ENCODE measurements around the gene EEIG1. TPM values are rescaled to one million over a fixed set of nuclear protein-coding genes. Genes with fewer than 3 reads are reported as not detected.

The EEIG1 gene
- polyA plus RNA-seq, 1 donor (not counting 4 experiments of a cell fraction or from before 2014, with no cell fraction given), result 3.7 TPM

GRCh38 chr9:128003966-128004604 is 23.3 kb upstream of the EEIG1 start:
- FAIRE-seq (no peak), DNase-seq (ENCODE audit: low read depth, low spot score) (no peak)
- Histone ChIP-seq H2AFZ (ENCODE audit: control insufficient read depth, low read length) (no peak overlapping the region), H3K4me1 (ENCODE audit: control insufficient read depth, extremely low read depth, insufficient read depth, low read length) (peaks cover 8% of the 10 kb centered on the region), H3K9ac (ENCODE audit: control insufficient read depth, extremely low read depth, insufficient read depth, low read length) (no peak overlapping the region), H4K20me1 (ENCODE audit: control insufficient read depth, extremely low read depth, insufficient read depth, low read length) (no peaks in the 10 kb centered on the region), H3K9me3 (ENCODE audit: control insufficient read depth, low read depth, low read length) (no peaks in the 10 kb centered on the region), H3K9me1 (ENCODE audit: control insufficient read depth, extremely low read depth, insufficient read depth, low read length) (no peaks in the 10 kb centered on the region), H3K79me2 (ENCODE audit: control insufficient read depth, insufficient read depth, low read length) (no peaks in the 10 kb centered on the region), H3K36me3 (ENCODE audit: control insufficient read depth in 2 of 2, extremely low read depth in 1 of 2, insufficient read depth in 2 of 2, low read length in 2 of 2) (no peaks in the 10 kb centered on the region), H3K4me2 (ENCODE audit: control insufficient read depth, extremely low read depth, insufficient read depth, low read depth, low read length) (no peak overlapping the region), H3K27ac (ENCODE audit: control insufficient read depth, insufficient read depth, low read length) (no peak overlapping the region), H3K27me3 (ENCODE audit: control insufficient read depth, extremely low read depth, insufficient read depth, low read length) (no peaks in the 10 kb centered on the region), H3K4me3 (ENCODE audit: control insufficient read depth in 2 of 3, extremely low read depth in 1 of 3, insufficient read depth in 2 of 3, low read depth in 1 of 3, low read length in 3 of 3) (no peak overlapping the region)
- dilution Hi-C loops (cut with MboI; ENCODE audit: extremely low pct_ligation_motif_present, low sequenced_read_pairs), result no loop called here
- TF ChIP-seq EZH2 (IDR thresholded peaks at IDR 0.05; ENCODE audit: low read length), result no peak
- no peak for TF ChIP-seq CTCF (optimal IDR thresholded peaks at IDR 0.05 in 1 of 3, IDR thresholded peaks at IDR 0.05 in 1 of 3, conservative IDR thresholded peaks at IDR 0.05 in 1 of 3; ENCODE audit: extremely low read depth in 1 of 3, insufficient read depth in 2 of 3, low read length in 3 of 3)

DNA sequence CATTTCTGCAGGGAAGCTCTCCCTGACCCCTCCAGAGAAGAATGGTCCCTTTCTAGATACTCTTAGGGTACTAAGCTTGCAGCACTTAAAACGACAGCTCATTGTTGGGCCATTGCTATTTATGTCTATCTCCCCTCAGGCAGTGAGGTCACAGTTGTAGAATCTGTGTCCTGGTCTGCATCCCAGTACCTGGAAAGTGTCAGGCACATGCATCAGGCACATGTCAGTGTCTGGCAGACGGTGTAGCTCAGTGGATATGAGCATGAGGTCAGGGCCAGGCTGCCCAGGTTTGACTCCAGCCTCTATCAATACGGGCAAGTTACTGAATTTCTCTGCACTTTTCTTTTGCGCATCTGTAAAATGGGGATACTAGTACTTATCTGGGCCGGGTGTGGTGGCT is 22.2 kb upstream of the EEIG1 start:
- Histone ChIP-seq H3K36me3 (ENCODE audit: control insufficient read depth in 2 of 2, extremely low read depth in 1 of 2, insufficient read depth in 2 of 2, low read length in 2 of 2) (no peaks in the 10 kb centered on the region), H2AFZ (ENCODE audit: control insufficient read depth, low read length) (no peak overlapping the region), H3K9ac (ENCODE audit: control insufficient read depth, extremely low read depth, insufficient read depth, low read length) (no peak overlapping the region), H3K9me3 (ENCODE audit: control insufficient read depth, low read depth, low read length) (no peaks in the 10 kb centered on the region), H3K4me1 (ENCODE audit: control insufficient read depth, extremely low read depth, insufficient read depth, low read length) (peaks cover 8% of the 10 kb centered on the region), H3K4me3 (ENCODE audit: control insufficient read depth in 2 of 3, extremely low read depth in 1 of 3, insufficient read depth in 2 of 3, low read depth in 1 of 3, low read length in 3 of 3) (no peak overlapping the region), H3K79me2 (ENCODE audit: control insufficient read depth, insufficient read depth, low read length) (no peaks in the 10 kb centered on the region), H4K20me1 (ENCODE audit: control insufficient read depth, extremely low read depth, insufficient read depth, low read length) (no peaks in the 10 kb centered on the region), H3K4me2 (ENCODE audit: control insufficient read depth, extremely low read depth, insufficient read depth, low read depth, low read length) (no peak overlapping the region), H3K9me1 (ENCODE audit: control insufficient read depth, extremely low read depth, insufficient read depth, low read length) (no peaks in the 10 kb centered on the region), H3K27me3 (ENCODE audit: control insufficient read depth, extremely low read depth, insufficient read depth, low read length) (no peaks in the 10 kb centered on the region), H3K27ac (ENCODE audit: control insufficient read depth, insufficient read depth, low read length) (no peak overlapping the region)
- dilution Hi-C loops (cut with MboI; ENCODE audit: extremely low pct_ligation_motif_present, low sequenced_read_pairs), result no loop called here
- FAIRE-seq (no peak), DNase-seq (ENCODE audit: low read depth, low spot score) (no peak)
- TF ChIP-seq CTCF (optimal IDR thresholded peaks at IDR 0.05 in 1 of 3, IDR thresholded peaks at IDR 0.05 in 1 of 3, conservative IDR thresholded peaks at IDR 0.05 in 1 of 3; ENCODE audit: extremely low read depth in 1 of 3, insufficient read depth in 2 of 3, low read length in 3 of 3) (no peak), EZH2 (IDR thresholded peaks at IDR 0.05; ENCODE audit: low read length) (no peak)
